HG02884 (cell line): ENCODE results near the gene CLPTM1L.
"Not testable (repeated sequence)": the region's sequence is repeated elsewhere in the genome, so short reads cannot be mapped to it uniquely, and the experiment has no call there.

Source experiments
- ATAC-seq: cut with Tn5 transposase; IDR thresholded peaks from one replicate; pipeline ENCODE4 v1.9.1; 2021; ENCODE audit warnings: mild to moderate bottlenecking, moderate library complexity; ENCODE audit not compliant: unreplicated experiment

The CLPTM1L gene

DNA sequence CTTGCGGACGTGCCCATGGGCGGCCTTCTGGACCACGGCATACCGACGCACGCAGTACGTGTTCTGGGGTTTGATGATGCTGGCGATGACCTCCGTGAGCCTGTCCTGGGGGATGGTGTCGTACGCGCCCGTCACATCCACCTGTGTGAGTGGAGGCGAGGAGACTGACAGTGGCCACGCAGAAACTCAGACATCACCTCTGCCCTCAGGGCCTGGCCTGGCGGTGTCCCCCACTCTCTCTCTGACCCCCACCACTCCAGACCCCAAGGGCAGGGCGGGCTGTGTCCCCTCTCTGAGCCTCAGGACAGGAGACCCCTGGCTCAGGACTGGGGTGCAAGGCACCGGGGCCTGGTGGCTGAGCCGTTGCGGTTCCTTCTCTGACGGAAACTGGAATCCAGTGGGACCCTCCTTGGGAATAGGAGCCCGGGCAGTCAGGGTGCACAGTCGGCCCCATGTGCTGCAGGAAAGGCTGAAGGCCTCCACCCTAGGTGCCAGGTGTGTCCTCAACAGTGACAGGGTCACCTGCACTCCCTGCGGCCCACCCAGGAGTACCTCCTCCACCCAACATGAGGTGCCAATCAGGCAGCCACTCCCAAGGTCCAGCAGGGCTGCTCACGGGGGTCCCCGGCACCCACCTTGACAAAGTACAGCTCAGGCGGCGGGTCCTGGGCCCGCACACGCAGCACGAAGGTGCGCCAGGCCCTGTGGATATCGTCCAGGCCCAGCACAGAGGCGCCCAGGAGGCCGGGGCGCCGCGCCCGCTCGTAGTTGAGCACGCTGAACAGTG is 66.0 kb downstream of the CLPTM1L start:
- ATAC-seq: no peak

DNA sequence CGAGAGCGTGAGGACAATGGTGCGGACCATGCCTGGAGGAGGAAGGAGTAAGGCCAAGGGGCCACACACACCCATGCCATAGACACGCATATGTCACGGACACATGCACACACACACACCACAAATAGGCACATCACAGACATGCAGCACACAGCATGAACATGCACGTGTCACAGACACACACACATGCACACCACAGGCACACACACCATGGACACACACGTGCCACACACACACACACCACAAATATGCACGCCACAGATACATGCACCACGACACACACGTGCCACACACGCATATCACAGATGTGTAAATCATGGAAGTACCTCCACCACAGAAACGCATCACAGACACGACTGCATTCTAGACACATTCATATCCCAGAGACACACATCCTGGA is 66.7 kb downstream of the CLPTM1L start:
- no peak for ATAC-seq

DNA sequence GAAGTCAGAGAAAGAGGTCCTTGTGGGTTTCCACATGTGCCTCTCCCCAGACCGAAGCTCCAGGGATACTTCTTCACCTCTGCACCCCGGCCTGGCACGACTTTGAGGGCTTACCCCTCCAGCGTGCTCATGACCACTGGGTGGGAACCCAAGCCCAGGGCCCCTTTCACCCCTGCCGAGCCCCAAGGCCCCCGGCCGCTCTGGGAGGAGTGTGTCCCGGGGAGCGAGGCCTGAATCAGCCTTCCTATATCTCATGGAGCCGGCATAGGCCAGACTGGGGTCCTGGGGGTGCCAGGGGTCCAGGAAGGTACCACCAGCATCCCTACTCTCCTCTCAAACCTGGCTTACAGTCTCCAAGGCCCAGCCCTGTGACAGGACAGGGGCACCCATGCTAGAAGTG is 67.1 kb downstream of the CLPTM1L start:
- no peak for ATAC-seq

DNA sequence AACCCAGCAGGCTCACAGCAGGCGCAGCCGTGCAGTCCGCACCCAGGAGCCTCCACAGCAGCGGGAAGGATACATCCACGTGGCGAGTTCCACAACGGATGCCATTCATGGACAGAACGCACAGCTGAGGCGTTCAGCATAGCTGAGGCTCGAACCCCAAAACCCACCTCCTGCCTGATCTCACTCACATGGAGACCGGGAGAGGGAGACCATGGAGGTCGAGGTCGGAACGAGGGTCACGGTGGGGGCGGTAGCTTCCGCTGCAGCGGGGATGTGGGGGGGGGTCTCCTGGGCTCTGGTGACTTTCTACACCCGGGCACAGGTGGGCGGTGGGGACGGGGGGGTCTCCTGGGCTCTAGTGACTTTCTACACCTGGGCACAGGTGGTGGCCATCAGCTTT is 67.6 kb downstream of the CLPTM1L start:
- ATAC-seq: no peak

DNA sequence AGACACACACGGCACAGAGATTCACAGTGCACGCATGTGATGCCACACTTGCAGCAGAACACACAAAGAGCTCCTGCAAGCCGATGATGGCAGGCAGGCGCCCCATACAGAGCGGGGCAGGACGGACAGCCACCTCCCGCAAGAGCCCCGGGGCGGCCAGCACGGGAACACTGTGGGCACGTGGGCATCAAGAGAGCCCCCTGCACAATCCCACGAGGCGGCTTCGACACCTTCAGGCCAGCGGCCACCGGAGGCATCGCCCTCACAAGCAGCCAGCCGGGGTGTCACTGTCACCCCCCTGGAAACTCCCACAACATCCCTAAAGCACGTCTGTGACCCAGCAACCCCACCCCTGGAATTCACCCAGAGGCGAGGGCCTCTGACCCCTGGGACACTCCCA is 68.0 kb downstream of the CLPTM1L start:
- ATAC-seq: no peak

- ATAC-seq: not testable (repeated sequence)
These were observed 69.2 kb downstream of the CLPTM1L start for GRCh38 chr5:1275397-1276391.

DNA sequence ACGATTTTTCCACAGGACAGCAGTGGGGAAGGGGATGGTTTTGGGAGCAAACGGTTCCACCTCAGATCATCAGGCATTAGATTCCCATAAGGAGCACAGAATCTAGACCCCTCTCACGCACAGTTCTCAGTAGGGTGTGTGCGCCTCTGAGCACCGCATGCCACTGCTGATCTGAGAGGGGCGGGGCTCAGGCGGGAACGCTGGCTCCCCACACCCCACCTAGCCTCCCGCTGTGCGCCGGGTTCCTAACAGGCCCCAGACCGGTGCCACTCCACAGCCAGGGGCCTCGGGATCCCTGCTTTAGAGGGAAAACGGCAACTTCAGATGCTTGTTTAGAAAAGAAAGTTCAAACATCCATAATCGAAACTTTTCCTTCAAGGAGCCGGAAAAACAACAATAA is 70.4 kb downstream of the CLPTM1L start:
- ATAC-seq: no peak

DNA sequence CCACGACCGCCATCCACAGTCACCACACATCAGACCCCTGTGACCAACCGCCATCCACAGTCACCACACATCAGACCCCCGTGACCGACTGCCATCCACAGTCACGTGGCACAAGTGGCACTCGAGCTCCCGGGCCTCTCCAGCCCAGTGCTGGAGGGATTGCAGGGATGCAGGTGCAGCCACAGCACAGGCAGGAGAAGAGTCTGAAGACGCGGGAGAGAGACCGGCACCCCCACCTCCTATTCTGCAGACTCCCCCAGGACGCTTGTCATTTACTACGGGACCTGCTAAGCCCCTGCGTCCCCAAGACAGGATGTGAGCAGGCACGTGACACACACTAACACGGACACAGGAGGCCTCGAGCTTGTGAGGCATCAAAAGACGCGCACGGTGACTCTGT is 71.2 kb downstream of the CLPTM1L start:
- ATAC-seq: no peak

- no peak for ATAC-seq
These were observed 72.7 kb downstream of the CLPTM1L start for GRCh38 chr5:1272201-1272600.

- ATAC-seq: no peak
These were observed 73.7 kb downstream of the CLPTM1L start for GRCh38 chr5:1270933-1271914.

DNA sequence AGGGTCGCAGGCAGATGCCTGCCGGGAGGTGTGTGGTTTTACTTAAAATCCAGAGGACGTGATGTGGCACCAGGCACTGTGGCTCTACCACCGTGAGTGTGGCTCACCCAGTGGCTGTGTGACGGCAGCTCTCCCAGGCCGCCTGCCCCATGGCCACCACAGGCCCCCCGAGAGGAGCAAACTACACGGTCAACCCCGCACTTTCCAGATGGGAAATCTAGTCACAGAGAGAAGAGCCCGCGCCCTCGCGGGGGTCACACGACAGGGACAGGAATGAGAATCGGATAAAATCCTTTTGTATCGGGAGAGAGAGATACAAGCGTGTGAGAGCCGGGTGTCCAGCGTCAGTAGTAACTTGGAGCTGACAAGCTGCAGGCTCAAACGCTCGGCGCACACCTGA is 74.5 kb downstream of the CLPTM1L start:
- no peak for ATAC-seq

DNA sequence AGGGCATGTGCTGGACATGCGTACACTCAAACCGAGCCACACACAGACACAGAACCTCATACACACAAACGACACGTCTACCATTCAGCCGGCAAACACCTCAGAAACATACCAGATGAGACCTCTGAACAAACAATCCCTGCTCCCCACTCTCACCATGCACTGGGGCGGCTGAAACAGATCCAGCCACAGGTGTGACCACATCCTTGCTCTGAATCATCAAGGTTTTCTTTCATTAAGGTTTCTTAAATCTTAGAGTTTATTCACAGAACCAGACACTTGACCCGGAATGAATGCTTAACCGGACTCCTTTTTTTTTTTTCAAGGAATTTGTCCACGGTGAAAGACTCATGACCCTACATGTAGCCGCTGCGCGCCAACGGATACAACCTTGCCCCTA is 76.2 kb downstream of the CLPTM1L start:
- ATAC-seq: no peak

- ATAC-seq: no peak
These were observed 76.8 kb downstream of the CLPTM1L start for GRCh38 chr5:1268056-1268455.
